IMR-90 (cell line): ENCODE data around the gene SERPINB1.

Source experiments
- CEBPB ChIP-seq: IDR thresholded peaks from 2 replicates; pipeline ENCODE4 v1.6.1; 2012; ENCODE audit warnings: low read depth, low read length, improper control_type of control experiment
- MAFK ChIP-seq: IDR thresholded peaks from 2 replicates; pipeline ENCODE4 v1.6.1; 2012; ENCODE audit warnings: low read depth, low read length, improper control_type of control experiment
- MAZ ChIP-seq: IDR thresholded peaks from 2 replicates; pipeline ENCODE4 v1.6.1; 2012; ENCODE audit warnings: low read depth, mild to moderate bottlenecking, low read length, improper control_type of control experiment, moderate library complexity, borderline replicate concordance
- MXI1 ChIP-seq: IDR thresholded peaks from 2 replicates; pipeline ENCODE4 v1.6.1; 2012; ENCODE audit warnings: low read depth, mild to moderate bottlenecking, low read length, moderate library complexity, borderline replicate concordance
- POLR2A ChIP-seq: IDR thresholded peaks from 2 replicates; pipeline ENCODE4 v1.6.1; 2012; ENCODE audit warnings: mild to moderate bottlenecking, low read depth, low read length
- RAD21 ChIP-seq: IDR thresholded peaks from 2 replicates; pipeline ENCODE4 v1.6.1; 2012; ENCODE audit warnings: low read length, improper control_type of control experiment
- RCOR1 ChIP-seq: IDR thresholded peaks from 2 replicates; pipeline ENCODE4 v1.6.1; 2012; ENCODE audit warnings: mild to moderate bottlenecking, low read length, improper control_type of control experiment; ENCODE audit not compliant: insufficient replicate concordance
- RFX5 ChIP-seq: IDR thresholded peaks from 2 replicates; pipeline ENCODE4 v1.8.0; 2012; ENCODE audit warnings: low read depth, mild to moderate bottlenecking, low read length, moderate library complexity
- TF ChIP-seq, protein P1 (sequence below): conservative IDR thresholded peaks from 2 replicates; pipeline ENCODE4 v1.5.1; 2012; ENCODE audit warnings: mild to moderate bottlenecking, low read depth, low read length, improper control_type of control experiment
- TF ChIP-seq, protein P2 (sequence below): fragments of 150-350 bp; IDR thresholded peaks from 2 replicates; pipeline ENCODE4 v1.6.1; 2016; ENCODE audit warnings: low read depth, mild to moderate bottlenecking, low read length, moderate library complexity, borderline replicate concordance

DNA sequence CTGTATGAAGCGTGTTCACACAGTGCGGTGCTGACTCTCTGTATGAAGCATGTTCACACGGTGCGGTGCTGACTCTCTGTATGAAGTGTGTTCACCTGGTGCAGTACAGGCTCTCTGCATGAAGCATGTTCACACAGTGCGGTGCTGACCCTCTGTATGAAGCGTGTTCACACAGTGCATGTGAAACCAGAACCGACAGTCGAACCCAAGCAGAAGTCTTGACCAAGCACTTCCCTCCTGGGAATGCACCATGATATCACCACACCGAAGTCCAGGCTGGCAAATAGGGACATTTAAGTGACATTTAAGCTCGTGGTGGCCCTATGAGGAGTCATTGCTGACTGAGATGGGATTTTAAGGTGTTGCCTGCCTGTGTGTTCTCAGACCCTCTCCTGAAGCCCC lies 11.3 kb upstream of the SERPINB1 start:
- TF ChIP-seq, protein P1, sequence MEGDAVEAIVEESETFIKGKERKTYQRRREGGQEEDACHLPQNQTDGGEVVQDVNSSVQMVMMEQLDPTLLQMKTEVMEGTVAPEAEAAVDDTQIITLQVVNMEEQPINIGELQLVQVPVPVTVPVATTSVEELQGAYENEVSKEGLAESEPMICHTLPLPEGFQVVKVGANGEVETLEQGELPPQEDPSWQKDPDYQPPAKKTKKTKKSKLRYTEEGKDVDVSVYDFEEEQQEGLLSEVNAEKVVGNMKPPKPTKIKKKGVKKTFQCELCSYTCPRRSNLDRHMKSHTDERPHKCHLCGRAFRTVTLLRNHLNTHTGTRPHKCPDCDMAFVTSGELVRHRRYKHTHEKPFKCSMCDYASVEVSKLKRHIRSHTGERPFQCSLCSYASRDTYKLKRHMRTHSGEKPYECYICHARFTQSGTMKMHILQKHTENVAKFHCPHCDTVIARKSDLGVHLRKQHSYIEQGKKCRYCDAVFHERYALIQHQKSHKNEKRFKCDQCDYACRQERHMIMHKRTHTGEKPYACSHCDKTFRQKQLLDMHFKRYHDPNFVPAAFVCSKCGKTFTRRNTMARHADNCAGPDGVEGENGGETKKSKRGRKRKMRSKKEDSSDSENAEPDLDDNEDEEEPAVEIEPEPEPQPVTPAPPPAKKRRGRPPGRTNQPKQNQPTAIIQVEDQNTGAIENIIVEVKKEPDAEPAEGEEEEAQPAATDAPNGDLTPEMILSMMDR, result no peak
- TF ChIP-seq, protein P2, sequence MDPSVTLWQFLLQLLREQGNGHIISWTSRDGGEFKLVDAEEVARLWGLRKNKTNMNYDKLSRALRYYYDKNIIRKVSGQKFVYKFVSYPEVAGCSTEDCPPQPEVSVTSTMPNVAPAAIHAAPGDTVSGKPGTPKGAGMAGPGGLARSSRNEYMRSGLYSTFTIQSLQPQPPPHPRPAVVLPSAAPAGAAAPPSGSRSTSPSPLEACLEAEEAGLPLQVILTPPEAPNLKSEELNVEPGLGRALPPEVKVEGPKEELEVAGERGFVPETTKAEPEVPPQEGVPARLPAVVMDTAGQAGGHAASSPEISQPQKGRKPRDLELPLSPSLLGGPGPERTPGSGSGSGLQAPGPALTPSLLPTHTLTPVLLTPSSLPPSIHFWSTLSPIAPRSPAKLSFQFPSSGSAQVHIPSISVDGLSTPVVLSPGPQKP, result no peak
- TF ChIP-seq RCOR1 (no peak), MAFK (no peak), MXI1 (no peak), CEBPB (no peak), RFX5 (no peak), POLR2A (no peak), MAZ (no peak), RAD21 (no peak)
